WTC11 (cell line): Measurements from ENCODE around the gene ADGRL2. TPM values are rescaled to one million over a fixed set of nuclear protein-coding genes. Genes with fewer than 3 reads are reported as not detected.

Experiments used
- ATAC-seq: fragments of 200-7000 bp; cut with Tn5 transposase; 2 replicates; pipeline ENCODE4 v1.10.0; 2021; ENCODE audit warnings: mild to moderate bottlenecking, moderate library complexity
- CTCF ChIA-PET: fragments of 300-600 bp; sonication (Branson Sonifier 250); formaldehyde crosslinking; loops from one replicate; lab custom pipeline; 2021; ENCODE audit warnings: antibody characterized with exemption; lab: Charles Lee
- POLR2A ChIA-PET: fragments of 350-600 bp; sonication (Branson Sonifier 250); formaldehyde crosslinking; loops from one replicate; lab custom pipeline; 2021; ENCODE audit warnings: antibody characterized with exemption; lab: Charles Lee
- DNase-seq: peaks from one replicate; pipeline ENCODE4 v3.0.0; 2021; ENCODE audit warnings: low spot score
- H3K27ac Mint-ChIP-seq: 2 replicates; pipeline ENCODE4 v1.8.0; 2021; ENCODE audit warnings: mixed read lengths
- H3K27me3 Mint-ChIP-seq: 2 replicates; pipeline ENCODE4 v1.8.0; 2021; ENCODE audit warnings: low read depth, mild to moderate bottlenecking, moderate library complexity, mixed read lengths
- H3K36me3 Mint-ChIP-seq: 2 replicates; pipeline ENCODE4 v1.8.0; 2021; ENCODE audit warnings: mixed read lengths
- H3K4me1 Mint-ChIP-seq: 2 replicates; pipeline ENCODE4 v1.8.0; 2022; ENCODE audit warnings: mixed read lengths
- H3K4me3 Mint-ChIP-seq: 2 replicates; pipeline ENCODE4 v1.8.0; 2021; ENCODE audit warnings: mild to moderate bottlenecking, moderate library complexity, mixed read lengths
- H3K9me3 Mint-ChIP-seq: 2 replicates; pipeline ENCODE4 v1.8.0; 2021; ENCODE audit warnings: mixed read lengths
- AR ChIP-seq: fragments of 250-450 bp; sonication (Bioruptor Pico); IDR thresholded peaks from 2 replicates; pipeline ENCODE4 v1.9.0; 2021; ENCODE audit warnings: mild to moderate bottlenecking
- ARID4B ChIP-seq: sonication (generic); formaldehyde crosslinking; IDR thresholded peaks from 2 replicates; pipeline ENCODE4 v1.8.0; 2023; ENCODE audit warnings: missing genetic modification reagents, mild to moderate bottlenecking, borderline replicate concordance
- ATF3 ChIP-seq: sonication (generic); formaldehyde crosslinking; conservative IDR thresholded peaks from 2 replicates; pipeline ENCODE4 v1.8.1; 2022; ENCODE audit warnings: mild to moderate bottlenecking, missing genetic modification reagents
- ATF6 ChIP-seq: sonication (generic); formaldehyde crosslinking; IDR thresholded peaks from 2 replicates; pipeline ENCODE4 v1.8.1; 2023; ENCODE audit warnings: mild to moderate bottlenecking, missing genetic modification reagents
- E2F5 ChIP-seq: sonication (generic); formaldehyde crosslinking; IDR thresholded peaks from 2 replicates; pipeline ENCODE4 v1.8.1; 2022; ENCODE audit warnings: mild to moderate bottlenecking, moderate library complexity, missing genetic modification reagents
- FOXP1 ChIP-seq: sonication (generic); formaldehyde crosslinking; IDR thresholded peaks from 2 replicates; pipeline ENCODE4 v1.8.0; 2022; ENCODE audit warnings: missing genetic modification reagents, mild to moderate bottlenecking, moderate library complexity, borderline replicate concordance
- GTF2I ChIP-seq: fragments of 250-450 bp; sonication (Bioruptor Pico); conservative IDR thresholded peaks from 2 replicates; pipeline ENCODE4 v1.4.0; 2021; ENCODE audit warnings: mild to moderate bottlenecking
- IRF2 ChIP-seq: sonication (generic); formaldehyde crosslinking; IDR thresholded peaks from 2 replicates; pipeline ENCODE4 v1.8.0; 2022; ENCODE audit warnings: low read depth, missing genetic modification reagents, borderline replicate concordance
- MXD4 ChIP-seq: fragments of 250-450 bp; sonication (Bioruptor Pico); IDR thresholded peaks from 2 replicates; pipeline ENCODE4 v1.8.0; 2021; ENCODE audit warnings: mild to moderate bottlenecking, moderate library complexity, borderline replicate concordance
- NFATC4 ChIP-seq: fragments of 250-450 bp; sonication (Bioruptor Pico); IDR thresholded peaks from 2 replicates; pipeline ENCODE4 v1.9.0; 2021; ENCODE audit warnings: mild to moderate bottlenecking
- PRDM15 ChIP-seq: sonication (generic); formaldehyde crosslinking; IDR thresholded peaks from 2 replicates; pipeline ENCODE4 v1.8.0; 2022; ENCODE audit warnings: missing genetic modification reagents
- SOX15 ChIP-seq: fragments of 250-450 bp; sonication (Bioruptor Pico); IDR thresholded peaks from 2 replicates; pipeline ENCODE4 v1.9.0; 2021; ENCODE audit warnings: mild to moderate bottlenecking
- STAT6 ChIP-seq: sonication (generic); formaldehyde crosslinking; conservative IDR thresholded peaks from 2 replicates; pipeline ENCODE4 v1.8.1; 2023; ENCODE audit warnings: mild to moderate bottlenecking, low read depth, missing genetic modification reagents, moderate library complexity
- USF2 ChIP-seq: sonication (generic); formaldehyde crosslinking; IDR thresholded peaks from 2 replicates; pipeline ENCODE4 v1.8.1; 2023; ENCODE audit warnings: mild to moderate bottlenecking, missing genetic modification reagents, moderate library complexity
- ZBTB21 ChIP-seq: sonication (generic); formaldehyde crosslinking; IDR thresholded peaks from 2 replicates; pipeline ENCODE4 v1.8.1; 2023; ENCODE audit warnings: mild to moderate bottlenecking, missing genetic modification reagents, borderline replicate concordance
- ZNF232 ChIP-seq: sonication (generic); formaldehyde crosslinking; IDR thresholded peaks from 2 replicates; pipeline ENCODE4 v1.8.0; 2022; ENCODE audit warnings: mild to moderate bottlenecking, missing genetic modification reagents
- total RNA-seq: library from RNA; stranded (reverse); gene quantifications from 3 replicates; pipeline ENCODE4 v1.2.3, GENCODE V29; 2021

Gene ADGRL2
- total RNA-seq, 1 experiment from 2014 or later: 71.6 TPM

- H3K9me3 Mint-ChIP-seq: no peaks in the 10 kb centered on the region
- DNase-seq: no peak
- no peaks in the 10 kb centered on the region for H3K27me3 Mint-ChIP-seq
- TF ChIP-seq ATF3 (CRISPR knock-in tag) (no peak), USF2 (0 out of 2 replicates have a peak, but pooled peaks have one; percentile 12), ZBTB21 (CRISPR knock-in tag) (no peak), IRF2 (CRISPR knock-in tag) (no peak), GTF2I (CRISPR knock-in tag) (no peak), AR (no peak), PRDM15 (CRISPR knock-in tag) (no peak)
- H3K36me3 Mint-ChIP-seq: no peaks in the 10 kb centered on the region
- ChIA-PET POLR2A (interaction anchor here (0.6 kb wide), 1 partner anchor 318 kb away, joined by 6 read pairs; no protein-coding TSS in a partner anchor), CTCF (no interaction called here)
- peak overlapping the region; percentile 69; the same call in 1 of the 2 replicates for H3K27ac Mint-ChIP-seq
- ATAC-seq: peak; percentile 65
- no peak overlapping the region for H3K4me3 Mint-ChIP-seq
- peaks cover 52% of the 10 kb centered on the region for H3K4me1 Mint-ChIP-seq
Observed at GRCh38 chr1:81832573-81832972, 31.8 kb downstream of the ADGRL2 start.

- no peaks in the 10 kb centered on the region for H3K27me3 Mint-ChIP-seq
- H3K9me3 Mint-ChIP-seq: no peaks in the 10 kb centered on the region
- H3K4me3 Mint-ChIP-seq: no peak overlapping the region
- peaks cover 3% of the 10 kb centered on the region; the same call in 1 of the 2 replicates for H3K36me3 Mint-ChIP-seq
- DNase-seq (no peak), ATAC-seq (no peak)
- no peak overlapping the region for H3K27ac Mint-ChIP-seq
- CTCF ChIA-PET: no interaction called here
- POLR2A ChIA-PET: no interaction called here
- peaks cover 52% of the 10 kb centered on the region for H3K4me1 Mint-ChIP-seq
- TF ChIP-seq ARID4B (CRISPR knock-in tag): no peak
- TF ChIP-seq ZNF232: no peak
- TF ChIP-seq SOX15 (CRISPR knock-in tag): no peak
- no peak for TF ChIP-seq MXD4
- TF ChIP-seq FOXP1 (CRISPR knock-in tag): no peak
- no peak for TF ChIP-seq E2F5
- no peak for TF ChIP-seq STAT6 (CRISPR knock-in tag)
- TF ChIP-seq NFATC4 (CRISPR knock-in tag): no peak
- no peak for TF ChIP-seq ATF6 (CRISPR knock-in tag)
Observed at GRCh38 chr1:81833722-81834121, 33.0 kb downstream of the ADGRL2 start.
